ENCODE measurements around the gene EHBP1L1.
A peak's percentile ranks its signal among the peaks of the same experiment; 100 is the strongest.
"Not testable (repeated sequence)": the region's sequence is repeated elsewhere in the genome, so short reads cannot be mapped to it uniquely, and the experiment has no call there.

The EHBP1L1 gene

DNA sequence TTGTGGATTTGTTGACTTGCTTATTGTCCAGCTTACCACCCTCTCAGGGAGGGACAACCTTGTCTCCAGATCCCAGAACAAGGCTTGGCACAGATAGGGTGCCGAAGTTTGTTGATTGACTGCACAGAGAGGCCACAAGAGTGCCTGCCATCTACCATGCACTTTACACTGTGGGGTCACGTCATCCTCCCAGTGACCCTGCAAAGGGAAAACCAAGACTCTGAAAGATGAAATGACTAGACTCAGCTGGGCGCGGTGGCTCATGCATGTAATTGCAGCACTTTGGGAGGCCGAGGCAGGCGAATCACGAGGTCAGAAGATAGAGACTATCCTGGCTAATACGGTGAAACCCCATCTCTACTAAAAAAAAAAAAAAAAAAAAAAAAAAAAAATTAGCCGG is 13.1 kb upstream of the EHBP1L1 start:
- DNase-seq, result no peak

- no peak for DNase-seq
Measured at GRCh38 chr11:65563601-65564000, 12.3 kb upstream of the EHBP1L1 start.

GRCh38 chr11:65564879-65565559 is 10.8 kb upstream of the EHBP1L1 start:
- not testable (repeated sequence) for DNase-seq

DNA sequence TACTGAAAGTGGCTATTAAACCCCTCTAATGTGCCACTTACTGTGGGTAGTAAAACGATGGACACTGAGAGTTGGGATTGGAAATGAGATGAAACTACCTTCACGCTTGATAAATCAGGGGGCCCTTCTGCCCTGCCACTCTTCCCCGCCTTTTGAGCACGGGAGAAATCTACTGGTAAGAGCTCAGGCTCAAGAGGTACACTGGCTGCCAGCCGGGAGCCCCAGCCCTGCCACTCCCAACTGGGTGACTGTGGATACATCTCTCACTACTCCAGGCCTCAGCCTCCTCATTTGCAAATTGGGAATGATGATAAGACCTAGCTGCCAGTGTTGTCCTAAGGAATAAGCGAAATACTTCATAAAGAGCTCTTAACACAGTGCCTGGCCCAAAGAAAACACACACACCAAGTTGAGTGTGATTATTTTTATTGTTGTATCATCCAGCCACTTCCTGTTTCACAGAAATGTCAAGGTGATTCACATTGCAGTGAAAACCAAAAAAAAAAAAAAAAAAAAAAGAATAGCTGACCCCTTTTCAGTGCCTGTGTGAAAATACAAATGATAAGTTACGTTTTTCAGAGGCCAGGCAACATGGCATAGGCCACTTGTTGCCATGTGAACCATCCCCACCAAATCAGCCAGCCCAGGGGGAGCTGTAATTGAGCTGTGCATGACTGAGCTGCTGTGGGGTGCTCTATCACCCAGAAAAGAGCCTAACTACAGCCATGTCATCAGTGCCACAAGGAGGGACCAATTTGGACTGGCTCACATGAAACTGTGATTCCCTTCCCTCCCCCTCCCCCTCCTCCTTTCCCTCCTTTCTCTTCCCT is 10.0 kb upstream of the EHBP1L1 start:
- DNase-seq, result peak; percentile 18

GRCh38 chr11:65569164-65569972 is 6.5 kb upstream of the EHBP1L1 start:
- no peak for DNase-seq

GRCh38 chr11:65569973-65570918 is 5.6 kb upstream of the EHBP1L1 start, which contains the start of gene ZNRD2:
Gene ZNRD2, plus strand, starts transcription at chr11:65570477. Its CDS starts 15 bp downstream, at chr11:65570492.
- peak; percentile 99 for DNase-seq

DNA sequence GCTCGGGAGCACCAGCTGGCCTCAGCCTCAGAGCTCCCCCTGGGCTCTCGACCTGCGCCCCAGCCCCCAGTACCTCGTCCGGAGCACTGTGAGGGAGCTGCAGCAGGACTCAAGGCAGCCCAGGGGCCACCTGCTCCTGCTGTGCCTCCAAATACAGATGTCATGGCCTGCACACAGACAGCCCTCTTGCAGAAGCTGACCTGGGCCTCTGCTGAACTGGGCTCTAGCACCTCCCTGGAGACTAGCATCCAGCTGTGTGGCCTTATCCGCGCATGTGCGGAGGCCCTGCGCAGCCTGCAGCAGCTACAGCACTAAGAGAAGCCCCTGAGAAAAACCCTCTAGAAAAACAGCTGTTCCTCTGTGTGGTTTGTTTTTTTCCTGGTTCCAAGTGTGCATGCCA is 4.4 kb upstream of the EHBP1L1 start:
- no peak for DNase-seq

DNA sequence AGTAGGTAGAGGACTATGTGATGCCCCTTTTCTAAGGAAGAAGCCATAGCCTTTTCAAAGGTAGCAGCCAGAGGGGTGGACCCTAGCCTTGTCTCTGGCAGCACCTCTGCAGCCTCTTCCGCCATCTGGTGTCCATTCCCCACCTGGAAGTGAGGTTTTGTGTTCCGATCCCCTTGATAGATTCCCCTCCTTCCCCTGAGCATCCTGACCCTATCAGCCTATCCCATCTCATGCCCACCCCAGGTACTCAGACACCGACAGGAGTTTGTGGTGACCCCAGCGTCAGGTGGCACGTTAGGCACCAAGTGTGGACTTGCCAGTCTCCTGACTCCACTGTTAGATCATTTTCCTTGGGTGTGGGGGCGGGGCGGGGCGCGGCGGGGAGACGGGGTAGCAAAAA is 3.9 kb upstream of the EHBP1L1 start:
- DNase-seq, result peak; percentile 39

DNA sequence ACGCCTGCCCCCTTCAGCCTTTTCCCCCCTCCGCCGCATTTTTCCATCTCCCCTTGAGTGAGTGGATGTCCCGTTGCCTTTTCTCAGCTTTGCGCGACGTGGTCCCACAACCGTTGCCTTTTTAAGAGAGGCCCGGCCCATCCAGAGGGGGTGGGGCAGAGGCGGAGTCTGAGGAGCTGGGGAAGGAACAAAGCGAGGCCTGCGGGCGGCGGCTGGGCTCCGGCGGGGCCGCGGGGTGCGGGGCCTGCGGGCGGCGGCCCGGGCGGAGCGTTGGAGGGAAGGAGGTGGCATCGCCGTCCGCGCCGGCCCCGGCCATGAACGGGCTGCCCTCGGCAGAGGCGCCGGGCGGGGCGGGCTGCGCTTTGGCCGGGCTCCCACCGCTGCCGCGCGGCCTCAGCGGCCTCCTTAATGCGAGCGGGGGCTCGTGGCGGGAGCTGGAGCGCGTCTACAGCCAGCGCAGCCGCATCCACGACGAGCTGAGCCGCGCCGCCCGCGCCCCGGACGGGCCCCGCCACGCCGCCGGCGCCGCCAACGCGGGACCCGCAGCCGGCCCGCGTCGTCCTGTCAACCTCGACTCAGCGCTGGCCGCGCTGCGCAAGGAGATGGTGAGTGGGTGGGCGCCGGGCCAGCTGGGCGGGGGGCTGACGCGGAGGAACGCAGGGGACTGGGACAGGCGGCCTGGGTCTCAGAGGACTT is 3.3 kb upstream of the EHBP1L1 start, which contains the start of gene FAM89B:
Gene FAM89B (plus strand): TSS at position 183 of the 696 bp plus-strand sequence. CDS start 132 bp downstream, at position 315.
- DNase-seq, result peak; percentile 83

DNA sequence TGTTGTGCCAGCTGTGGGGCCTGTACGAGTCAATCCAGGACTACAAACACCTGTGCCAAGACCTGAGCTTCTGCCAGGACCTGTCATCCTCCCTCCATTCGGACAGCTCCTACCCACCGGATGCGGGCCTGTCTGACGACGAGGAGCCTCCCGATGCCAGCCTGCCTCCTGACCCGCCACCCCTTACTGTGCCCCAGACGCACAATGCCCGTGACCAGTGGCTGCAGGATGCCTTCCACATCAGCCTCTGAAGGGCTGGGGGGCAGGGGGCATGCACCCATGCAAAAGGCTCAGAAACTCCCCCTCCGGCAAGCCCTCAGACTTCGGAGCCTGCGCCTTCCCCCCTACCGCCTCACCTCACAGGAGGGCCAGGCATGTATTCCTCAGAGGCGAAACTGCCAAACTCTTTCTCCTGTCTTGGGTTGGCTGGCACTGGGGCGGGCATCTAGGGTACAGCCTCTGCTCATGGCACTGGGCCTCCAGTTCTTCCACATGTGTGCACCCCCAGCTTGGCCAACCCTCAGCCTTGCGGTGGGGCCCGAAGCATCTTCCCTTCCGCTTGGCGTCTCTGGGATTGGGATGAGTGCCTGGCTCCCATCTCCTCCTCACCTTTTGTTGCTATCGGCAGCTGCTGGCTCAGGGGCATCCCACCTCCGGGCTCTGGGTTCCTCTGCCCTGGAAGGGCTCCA is 2.3 kb upstream of the EHBP1L1 start:
- no peak for DNase-seq

GRCh38 chr11:65574109-65574810 is 1.6 kb upstream of the EHBP1L1 start:
- peak; percentile 97 for DNase-seq

DNA sequence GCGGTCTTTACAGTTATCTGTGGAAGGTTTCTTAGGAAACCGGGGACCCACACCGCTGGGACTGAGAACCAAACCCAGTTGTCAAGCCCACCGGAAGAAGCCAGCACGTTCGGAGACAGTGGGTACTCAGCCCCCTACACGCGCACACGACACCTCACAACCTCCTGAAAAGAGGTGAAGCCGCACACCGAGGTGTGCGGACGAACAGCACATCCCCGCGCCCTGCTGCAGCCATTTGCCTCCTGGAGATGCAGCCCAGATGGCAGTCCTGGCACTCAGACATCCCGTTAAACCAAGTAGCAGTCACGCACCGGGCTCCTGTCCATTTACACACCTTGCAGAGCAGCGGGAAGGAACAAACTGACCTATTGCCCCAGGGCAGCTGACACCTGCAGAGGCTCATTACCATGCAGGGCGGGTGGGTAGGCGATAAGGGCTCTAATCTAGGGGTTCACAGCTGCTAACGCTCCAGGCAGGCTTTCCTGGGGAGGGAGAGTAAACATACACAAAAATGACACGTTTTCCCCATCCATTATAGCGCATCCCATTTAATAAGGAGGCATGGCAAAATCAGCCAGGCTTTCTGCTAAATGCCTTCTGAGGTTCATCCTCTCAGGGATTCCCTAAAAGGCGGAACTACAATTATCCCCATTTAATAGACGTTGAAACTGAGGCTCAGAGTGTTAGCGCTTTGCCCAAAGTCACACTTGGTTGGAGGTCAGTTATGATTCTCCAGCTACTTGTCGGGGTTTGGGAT is 864 bp upstream of the EHBP1L1 start:
- DNase-seq, result no peak

DNA sequence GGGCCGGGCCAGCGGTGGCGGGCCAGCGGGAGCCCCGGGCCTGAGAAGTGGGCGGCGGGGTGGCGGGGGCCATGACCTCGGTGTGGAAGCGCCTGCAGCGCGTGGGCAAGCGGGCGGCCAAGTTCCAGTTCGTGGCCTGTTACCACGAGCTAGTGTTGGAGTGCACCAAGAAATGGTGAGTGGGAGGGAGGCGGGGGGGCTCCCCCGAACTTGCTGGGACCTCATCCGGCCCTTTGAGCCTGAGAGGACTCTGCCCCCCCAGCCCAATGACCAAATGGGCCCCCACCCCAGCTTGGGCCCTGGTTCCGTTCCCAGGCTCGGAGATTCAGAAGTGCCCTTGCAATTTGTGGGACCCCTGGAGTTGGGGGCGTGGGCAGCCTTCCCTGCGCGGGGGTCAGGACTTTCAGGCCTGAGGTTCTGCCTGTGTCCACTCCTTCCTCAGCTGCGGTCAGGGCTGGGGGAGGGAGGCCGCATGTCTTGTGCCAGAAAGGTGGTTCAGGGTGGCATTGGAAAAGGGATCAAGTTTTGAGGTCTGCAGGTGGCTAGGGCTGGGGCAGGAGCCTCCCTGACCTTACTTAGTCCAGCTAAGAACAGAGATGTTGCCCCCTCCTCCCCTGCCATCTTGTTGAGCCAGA is 496 bp downstream of the EHBP1L1 start:
- DNase-seq, result no peak

DNA sequence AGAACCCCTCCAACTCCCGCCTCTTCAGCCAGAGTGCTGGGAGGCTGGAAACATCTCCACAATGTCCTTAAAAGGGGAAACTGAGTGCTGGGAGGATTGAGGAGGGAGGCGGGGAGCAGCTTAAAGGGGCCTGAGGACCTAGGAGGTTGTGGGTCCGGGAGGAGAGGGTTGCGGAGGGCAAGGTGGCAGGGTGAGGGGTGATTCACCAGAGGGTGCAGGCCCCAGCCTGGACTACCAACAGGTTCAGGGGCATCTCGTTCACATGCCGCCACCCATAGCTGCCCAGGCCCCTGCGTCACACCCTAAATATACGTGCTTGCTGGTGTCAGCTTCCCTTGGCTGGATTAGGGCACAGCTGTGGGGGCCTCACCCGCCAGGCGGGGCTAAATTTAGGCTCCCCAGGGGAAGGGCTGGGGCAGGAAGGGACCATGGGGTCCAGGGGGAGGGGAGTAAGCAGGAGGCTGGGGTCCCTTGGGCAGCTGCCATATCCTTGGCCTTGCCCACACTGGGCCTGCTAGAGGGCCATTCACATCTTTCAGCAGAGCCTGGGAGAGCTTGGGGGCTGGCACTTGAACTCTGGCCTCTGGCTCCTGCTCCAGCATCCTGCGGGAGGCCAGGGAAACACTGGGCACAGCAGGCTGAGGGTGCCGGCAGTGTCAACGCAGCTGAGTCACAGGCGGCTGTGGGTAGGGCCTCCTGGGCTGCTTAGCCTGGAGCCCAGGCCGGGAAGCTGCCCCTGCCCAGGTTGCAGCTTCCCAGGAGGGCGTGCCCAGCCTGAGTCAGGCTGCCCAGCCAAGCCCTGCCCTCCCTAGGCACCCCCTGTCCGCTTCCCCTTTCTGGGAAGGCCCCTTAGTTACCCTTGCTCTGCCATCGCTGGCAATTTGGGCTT is 1.3 kb downstream of the EHBP1L1 start:
- peak; percentile 75 for DNase-seq

DNA sequence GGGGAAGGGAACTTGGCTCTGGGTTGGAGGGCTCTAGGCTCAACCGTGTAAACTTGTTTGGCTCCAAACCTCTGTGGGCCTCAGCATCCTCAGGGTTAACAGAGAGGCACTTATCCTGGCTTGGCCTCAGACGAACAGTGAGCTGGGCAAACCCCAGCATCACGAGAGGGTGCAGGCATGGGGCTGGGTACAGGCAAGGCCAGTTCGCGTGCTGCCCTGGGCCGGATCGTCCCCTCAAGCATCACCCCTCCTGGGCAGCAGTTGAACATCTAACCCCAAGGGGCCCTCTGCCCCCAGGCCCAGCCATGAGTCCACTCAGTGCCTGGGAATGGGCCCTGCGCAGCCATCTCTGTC is 1.9 kb downstream of the EHBP1L1 start:
- no peak for DNase-seq

DNA sequence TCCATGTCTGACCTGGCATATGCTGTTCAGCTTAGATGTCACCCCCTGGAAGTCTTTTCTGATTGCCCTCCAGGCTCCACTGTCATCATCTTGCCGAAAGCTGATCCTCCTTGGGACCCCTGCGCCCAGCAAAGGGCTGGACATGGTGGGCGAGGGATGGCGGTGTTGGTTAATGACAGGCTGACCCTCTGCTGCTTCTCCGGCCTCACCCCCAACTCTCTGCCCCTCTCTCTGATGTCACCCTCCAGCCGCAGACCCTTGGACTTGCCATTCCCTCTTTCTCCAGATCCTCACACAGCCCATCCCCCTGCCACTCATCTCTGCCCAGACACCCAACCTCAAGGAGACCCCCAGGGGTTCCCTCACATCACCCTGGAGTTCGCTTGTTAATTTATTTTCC is 2.3 kb downstream of the EHBP1L1 start:
- DNase-seq, result no peak

DNA sequence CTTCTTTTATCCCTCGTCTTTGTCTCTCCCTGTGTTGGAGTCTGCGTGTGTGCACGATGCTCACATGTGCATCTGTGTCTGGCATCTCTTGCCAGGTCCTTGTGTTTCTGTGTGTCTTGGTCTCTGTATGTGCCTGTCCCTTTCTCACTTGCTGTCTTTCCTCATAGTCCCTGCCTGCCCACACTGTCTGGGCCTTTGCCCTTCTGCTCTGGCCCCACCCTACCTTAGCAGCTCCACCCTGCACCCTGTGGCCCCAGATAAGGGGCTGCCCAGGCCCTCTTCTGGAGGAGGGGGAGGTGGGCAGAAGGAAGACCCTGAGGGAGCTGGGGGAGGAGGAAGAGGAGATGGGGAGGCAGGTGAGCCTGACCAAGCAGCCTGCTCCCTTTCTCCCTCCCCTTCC is 2.8 kb downstream of the EHBP1L1 start:
- no peak for DNase-seq

DNA sequence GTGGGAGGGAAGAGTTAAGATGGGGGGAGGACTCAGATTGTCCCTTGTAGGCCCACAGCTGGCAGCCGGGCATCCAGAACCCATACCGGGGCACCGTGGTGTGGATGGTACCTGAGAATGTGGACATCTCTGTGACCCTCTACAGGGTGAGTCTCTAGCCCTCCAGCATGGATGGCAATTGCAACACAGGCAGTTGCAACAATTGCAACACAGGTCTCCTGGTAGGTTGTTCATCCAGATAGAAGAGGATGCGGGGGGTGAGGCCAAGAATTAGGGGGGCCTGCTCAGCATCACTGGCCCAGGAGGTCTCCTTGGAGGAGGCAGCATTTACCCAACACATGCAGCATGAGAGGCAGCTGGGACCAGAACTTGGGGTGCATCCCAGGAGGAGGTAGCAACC is 3.4 kb downstream of the EHBP1L1 start:
- no peak for DNase-seq
